Embryonic facial prominence (tissue), 1 donor: Measurements from ENCODE around the gene FKBP5.
"Not testable (repeated sequence)": the region's sequence is repeated elsewhere in the genome, so short reads cannot be mapped to it uniquely, and the experiment has no call there.

Source experiments
- DNase-seq: peaks from one replicate; pipeline ENCODE4 v3.0.0-alpha.2; 2016; ENCODE audit errors: extremely low spot score

The FKBP5 gene

GRCh38 chr6:35690484-35690883 is 1.8 kb upstream of the FKBP5 start:
- no peak for DNase-seq

- not testable (repeated sequence) for DNase-seq
These were observed 1.3 kb upstream of the FKBP5 start for GRCh38 chr6:35690006-35690405.

GRCh38 chr6:35687658-35688604 is 784 bp downstream of the FKBP5 start:
- peak; percentile 12 for DNase-seq

DNA sequence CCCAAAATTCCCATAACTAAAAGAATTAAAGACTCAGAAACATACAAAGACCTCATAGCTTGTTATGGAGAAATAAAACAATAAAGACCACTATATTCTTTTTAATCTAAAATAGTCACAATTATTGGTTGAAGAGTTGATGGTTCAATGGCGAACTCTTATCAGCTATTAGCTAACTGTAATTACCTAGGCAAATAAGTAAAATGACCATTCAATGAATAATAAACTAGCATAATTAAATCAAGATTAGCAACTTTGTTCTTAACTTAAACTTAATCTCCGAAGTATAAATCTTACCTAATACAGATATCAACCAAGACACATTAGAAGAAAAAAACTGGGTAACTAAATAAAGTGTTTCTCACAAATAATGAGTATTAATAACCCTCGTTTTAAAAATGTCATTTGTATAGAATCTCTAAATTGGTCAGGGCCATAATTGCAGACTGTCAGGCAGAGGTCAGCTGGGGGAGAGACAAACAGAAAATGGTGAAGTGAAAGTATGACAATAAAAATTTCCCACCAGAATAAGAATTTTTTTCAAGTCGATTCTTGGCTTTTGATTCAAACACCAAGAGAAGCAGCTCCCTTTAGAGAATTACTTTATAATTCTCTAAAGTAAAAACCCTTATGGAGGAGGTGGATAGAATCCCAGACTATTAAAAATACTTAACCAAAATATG is 1.7 kb downstream of the FKBP5 start:
- no peak for DNase-seq

- DNase-seq = no peak
These were observed 2.3 kb downstream of the FKBP5 start for GRCh38 chr6:35686436-35686835.

- no peak for DNase-seq
These were observed 5.4 kb downstream of the FKBP5 start for GRCh38 chr6:35683267-35683666.

GRCh38 chr6:35681298-35681697 is 7.4 kb downstream of the FKBP5 start:
- no peak for DNase-seq

GRCh38 chr6:35679399-35679798 is 9.3 kb downstream of the FKBP5 start:
- DNase-seq = no peak

DNA sequence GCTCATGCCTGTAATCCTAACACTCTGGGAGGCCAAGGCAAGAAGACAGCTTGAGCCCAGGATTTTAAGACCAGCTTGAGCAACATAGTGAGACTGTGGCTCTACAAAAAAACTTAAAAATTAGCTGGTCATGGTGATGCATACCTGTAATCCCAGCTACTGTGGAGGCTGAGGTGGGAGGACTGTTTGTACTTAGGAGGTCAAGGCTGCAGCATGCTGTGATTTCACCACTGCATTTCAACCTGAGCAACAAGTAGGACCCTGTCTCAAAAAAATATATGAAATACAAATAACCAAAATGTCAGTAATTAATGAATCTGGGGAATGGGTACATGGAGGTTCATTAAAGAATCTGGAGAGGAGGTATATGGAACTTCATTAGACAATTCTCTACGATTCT is 9.9 kb downstream of the FKBP5 start:
- DNase-seq = no peak

DNA sequence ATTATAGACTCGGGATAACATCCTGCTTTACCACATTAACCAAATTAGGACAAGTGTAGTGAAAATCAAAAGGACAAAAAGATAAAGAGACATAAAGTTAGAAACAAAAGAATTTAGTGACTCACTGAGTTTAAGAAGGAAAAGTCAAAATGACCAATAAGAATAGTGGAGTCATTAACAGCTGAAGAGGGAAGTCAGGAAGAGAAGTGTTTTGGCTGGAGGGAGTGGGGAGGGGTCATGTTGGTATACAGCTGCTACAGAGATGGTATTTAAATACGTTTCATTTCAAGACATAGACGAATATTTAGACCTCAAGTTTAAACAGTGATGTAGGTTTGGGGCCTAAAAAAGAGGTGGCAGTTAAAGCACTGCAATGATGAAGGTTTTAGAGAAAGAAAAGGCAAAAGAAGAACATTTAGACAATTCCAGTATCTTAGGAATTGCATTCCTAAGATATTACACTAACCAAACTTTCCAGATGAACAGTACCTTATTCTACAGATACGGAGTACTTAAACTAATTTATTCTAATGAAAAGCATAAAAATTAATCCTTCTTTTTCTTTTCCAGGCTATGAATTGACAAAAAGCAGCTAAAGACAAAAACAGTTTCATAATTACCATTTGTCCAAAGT is 10.6 kb downstream of the FKBP5 start:
- DNase-seq = no peak

DNA sequence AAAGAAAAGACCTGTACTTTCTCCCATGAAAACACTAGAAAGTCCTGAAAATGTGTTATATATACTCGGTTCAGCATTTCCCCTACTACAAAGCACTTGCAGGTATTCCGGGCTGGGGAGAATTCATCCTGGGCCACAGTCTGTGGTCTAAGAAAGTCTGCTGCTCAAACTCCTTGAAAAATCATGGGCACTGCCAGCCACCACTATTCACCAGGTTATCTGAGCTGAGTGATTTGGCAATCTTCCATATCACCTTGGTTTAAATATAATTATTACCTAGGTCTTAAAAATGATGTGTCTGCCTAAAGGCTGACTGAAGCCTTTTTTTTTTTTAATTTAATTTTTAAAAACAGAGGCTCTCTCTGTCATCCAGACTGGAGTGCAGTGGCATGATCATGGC is 11.3 kb downstream of the FKBP5 start:
- no peak for DNase-seq

DNA sequence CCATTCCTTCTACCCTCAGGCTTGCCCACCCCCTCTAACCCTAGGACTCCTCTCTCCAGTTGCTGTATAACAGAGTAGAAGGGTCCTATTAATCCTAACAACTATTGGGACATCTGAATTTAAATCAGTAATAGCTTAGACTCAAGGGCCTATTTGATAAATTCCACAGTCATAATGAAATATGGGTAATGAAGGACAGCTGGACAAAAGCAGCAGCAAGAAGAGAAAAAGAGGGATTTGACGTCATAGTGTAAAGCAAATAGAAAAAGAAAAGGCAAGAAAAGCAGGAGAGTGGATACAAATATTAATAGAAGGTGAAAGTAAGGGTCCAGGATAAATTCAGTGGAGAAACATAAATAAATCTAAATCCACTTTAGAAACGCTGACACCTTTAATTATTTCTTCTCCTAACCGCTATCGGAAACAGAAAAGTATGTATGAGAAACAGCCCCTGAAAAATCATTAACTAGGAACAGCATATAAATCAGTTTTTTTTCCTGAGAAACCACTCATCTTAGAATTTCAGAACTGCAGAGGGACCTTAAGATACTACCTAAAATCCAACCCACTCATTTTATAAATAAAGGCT is 12.8 kb downstream of the FKBP5 start:
- DNase-seq = no peak

GRCh38 chr6:35674594-35674993 is 14.1 kb downstream of the FKBP5 start:
- DNase-seq = no peak

- DNase-seq = no peak
These were observed 15.0 kb downstream of the FKBP5 start for GRCh38 chr6:35673755-35674154.

- not testable (repeated sequence) for DNase-seq
These were observed 15.4 kb downstream of the FKBP5 start for GRCh38 chr6:35673284-35673666.

DNA sequence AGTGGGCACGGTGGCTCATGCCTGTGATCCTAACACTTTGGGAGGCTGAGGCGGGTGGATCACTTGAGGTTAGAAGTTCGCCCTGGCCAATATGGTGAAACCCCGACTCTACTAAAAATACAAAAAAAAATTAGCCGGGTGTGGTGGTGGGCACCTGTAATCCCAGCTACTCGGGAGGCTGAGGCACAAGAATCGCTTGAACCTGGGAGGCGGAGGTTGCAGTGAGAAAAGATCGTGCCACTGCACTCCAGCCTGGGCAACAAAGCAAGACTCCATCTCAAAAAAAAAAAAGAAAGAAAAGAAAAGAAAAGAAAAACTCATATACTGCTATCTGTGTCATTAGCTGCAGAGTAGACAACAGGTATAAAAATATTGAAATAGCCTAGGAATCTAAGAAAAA is 18.3 kb downstream of the FKBP5 start:
- DNase-seq = not testable (repeated sequence)

- DNase-seq = no peak
These were observed 19.2 kb downstream of the FKBP5 start for GRCh38 chr6:35669451-35670045.

DNA sequence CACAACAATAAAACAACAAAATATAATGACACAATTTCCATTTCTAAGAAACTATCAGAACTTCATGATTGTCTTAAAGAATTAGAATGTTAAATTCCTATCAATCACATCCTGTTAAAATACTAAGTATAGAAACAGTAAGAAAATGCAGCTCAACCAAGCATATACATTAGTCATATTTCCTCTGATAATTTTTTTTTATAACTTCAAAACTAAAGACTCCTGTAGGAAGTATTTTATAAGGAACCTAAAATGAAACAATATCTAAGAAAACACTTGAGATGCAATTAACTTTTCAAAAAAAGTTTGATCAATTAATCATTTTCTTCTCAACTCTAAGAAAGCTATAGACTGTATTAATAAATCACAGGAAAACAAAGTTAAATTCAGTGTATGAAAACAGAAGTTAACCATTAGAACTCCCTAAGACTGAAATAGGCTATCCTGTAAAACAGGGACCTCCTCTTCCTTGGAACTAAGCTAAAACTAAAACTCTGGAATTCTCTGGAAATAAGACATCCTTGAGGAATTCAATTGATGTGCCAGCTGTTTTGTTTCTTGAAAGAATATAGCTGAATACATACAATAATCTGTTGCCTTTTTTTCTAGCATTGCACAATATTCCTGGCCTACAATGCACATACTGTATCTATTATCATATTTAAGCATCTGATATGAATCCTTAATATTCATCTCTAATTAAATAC is 19.8 kb downstream of the FKBP5 start:
- no peak for DNase-seq

DNA sequence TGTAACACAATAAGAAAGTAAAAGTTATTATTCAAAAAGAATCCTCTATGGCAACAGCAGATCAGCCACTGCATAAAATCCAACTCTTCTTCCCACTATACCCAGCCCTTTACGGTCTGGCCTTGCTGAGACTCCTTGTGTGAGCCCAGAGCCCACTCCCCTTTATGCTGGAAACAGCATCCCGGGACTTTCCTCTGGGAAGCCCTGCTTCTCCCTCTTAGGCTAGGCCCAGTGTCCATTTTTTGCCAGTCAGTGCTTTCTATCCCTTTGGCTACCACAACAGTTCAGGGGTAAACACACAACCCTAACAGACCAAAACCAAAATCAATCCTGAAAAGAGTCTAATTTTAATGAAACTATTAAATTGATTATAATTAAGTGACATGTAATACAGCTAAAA is 20.6 kb downstream of the FKBP5 start:
- DNase-seq = no peak

GRCh38 chr6:35665573-35665972 is 23.1 kb downstream of the FKBP5 start:
- DNase-seq = no peak

- no peak for DNase-seq
These were observed 23.8 kb downstream of the FKBP5 start for GRCh38 chr6:35664945-35665344.
